WTC11 (cell line): ENCODE results near the gene ARVCF. TPM values are rescaled to one million over a fixed set of nuclear protein-coding genes. Genes with fewer than 3 reads are reported as not detected.

Source experiments
- ELF4 ChIP-seq: sonication (generic); formaldehyde crosslinking; IDR thresholded peaks from 2 replicates; pipeline ENCODE4 v1.8.1; 2022; ENCODE audit warnings: low read depth, mild to moderate bottlenecking, moderate library complexity, missing genetic modification reagents
- ESRRA ChIP-seq: sonication (generic); formaldehyde crosslinking; IDR thresholded peaks from 2 replicates; pipeline ENCODE4 v1.8.1; 2022; ENCODE audit warnings: mild to moderate bottlenecking, missing genetic modification reagents, borderline replicate concordance
- HMGA2 ChIP-seq: fragments of 250-450 bp; sonication (Bioruptor Pico); IDR thresholded peaks from 2 replicates; pipeline ENCODE4 v1.4.0; 2021; ENCODE audit warnings: mild to moderate bottlenecking, moderate library complexity
- RELA ChIP-seq: sonication (generic); formaldehyde crosslinking; IDR thresholded peaks from 2 replicates; pipeline ENCODE4 v1.8.1; 2022; ENCODE audit warnings: missing genetic modification reagents, mild to moderate bottlenecking, borderline replicate concordance
- ZBTB21 ChIP-seq: sonication (generic); formaldehyde crosslinking; IDR thresholded peaks from 2 replicates; pipeline ENCODE4 v1.8.1; 2023; ENCODE audit warnings: mild to moderate bottlenecking, missing genetic modification reagents, borderline replicate concordance
- ZNF512 ChIP-seq: sonication (generic); formaldehyde crosslinking; IDR thresholded peaks from 2 replicates; pipeline ENCODE4 v1.8.1; 2022; ENCODE audit warnings: missing genetic modification reagents, borderline replicate concordance
- total RNA-seq: library from RNA; stranded (reverse); gene quantifications from 3 replicates; pipeline ENCODE4 v1.2.3, GENCODE V29; 2021
- TF ChIP-seq, protein P1 (sequence below): sonication (generic); formaldehyde crosslinking; IDR thresholded peaks from 2 replicates; pipeline ENCODE4 v1.8.0; 2022; ENCODE audit warnings: mild to moderate bottlenecking, missing genetic modification reagents
- TF ChIP-seq, protein P2 (sequence below): fragments of 250-450 bp; sonication (Bioruptor Pico); IDR thresholded peaks from 2 replicates; pipeline ENCODE4 v1.9.0; 2021; ENCODE audit warnings: mild to moderate bottlenecking
- TF ChIP-seq, protein P3 (sequence below): fragments of 250-450 bp; sonication (Bioruptor Pico); IDR thresholded peaks from 2 replicates; pipeline ENCODE4 v1.9.0; 2021; ENCODE audit warnings: mild to moderate bottlenecking, borderline replicate concordance
- TF ChIP-seq, protein P4 (sequence below): sonication (generic); formaldehyde crosslinking; IDR thresholded peaks from 2 replicates; pipeline ENCODE4 v1.8.1; 2023; ENCODE audit warnings: mild to moderate bottlenecking, missing genetic modification reagents
- TF ChIP-seq, protein P5 (sequence below): sonication (generic); formaldehyde crosslinking; IDR thresholded peaks from 2 replicates; pipeline ENCODE4 v1.8.1; 2023; ENCODE audit warnings: mild to moderate bottlenecking, missing genetic modification reagents, moderate library complexity

ARVCF gene
- total RNA-seq, 1 experiment from 2014 or later, result 65.4 TPM

- TF ChIP-seq ZNF512 (CRISPR knock-in tag) (no peak), ESRRA (no peak), ELF4 (CRISPR knock-in tag) (no peak), RELA (CRISPR knock-in tag) (no peak), ZBTB21 (CRISPR knock-in tag) (no peak), HMGA2 (CRISPR knock-in tag) (no peak)
- TF ChIP-seq, protein P1, sequence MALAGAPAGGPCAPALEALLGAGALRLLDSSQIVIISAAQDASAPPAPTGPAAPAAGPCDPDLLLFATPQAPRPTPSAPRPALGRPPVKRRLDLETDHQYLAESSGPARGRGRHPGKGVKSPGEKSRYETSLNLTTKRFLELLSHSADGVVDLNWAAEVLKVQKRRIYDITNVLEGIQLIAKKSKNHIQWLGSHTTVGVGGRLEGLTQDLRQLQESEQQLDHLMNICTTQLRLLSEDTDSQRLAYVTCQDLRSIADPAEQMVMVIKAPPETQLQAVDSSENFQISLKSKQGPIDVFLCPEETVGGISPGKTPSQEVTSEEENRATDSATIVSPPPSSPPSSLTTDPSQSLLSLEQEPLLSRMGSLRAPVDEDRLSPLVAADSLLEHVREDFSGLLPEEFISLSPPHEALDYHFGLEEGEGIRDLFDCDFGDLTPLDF (CRISPR knock-in tag), result no peak
- TF ChIP-seq, protein P2, sequence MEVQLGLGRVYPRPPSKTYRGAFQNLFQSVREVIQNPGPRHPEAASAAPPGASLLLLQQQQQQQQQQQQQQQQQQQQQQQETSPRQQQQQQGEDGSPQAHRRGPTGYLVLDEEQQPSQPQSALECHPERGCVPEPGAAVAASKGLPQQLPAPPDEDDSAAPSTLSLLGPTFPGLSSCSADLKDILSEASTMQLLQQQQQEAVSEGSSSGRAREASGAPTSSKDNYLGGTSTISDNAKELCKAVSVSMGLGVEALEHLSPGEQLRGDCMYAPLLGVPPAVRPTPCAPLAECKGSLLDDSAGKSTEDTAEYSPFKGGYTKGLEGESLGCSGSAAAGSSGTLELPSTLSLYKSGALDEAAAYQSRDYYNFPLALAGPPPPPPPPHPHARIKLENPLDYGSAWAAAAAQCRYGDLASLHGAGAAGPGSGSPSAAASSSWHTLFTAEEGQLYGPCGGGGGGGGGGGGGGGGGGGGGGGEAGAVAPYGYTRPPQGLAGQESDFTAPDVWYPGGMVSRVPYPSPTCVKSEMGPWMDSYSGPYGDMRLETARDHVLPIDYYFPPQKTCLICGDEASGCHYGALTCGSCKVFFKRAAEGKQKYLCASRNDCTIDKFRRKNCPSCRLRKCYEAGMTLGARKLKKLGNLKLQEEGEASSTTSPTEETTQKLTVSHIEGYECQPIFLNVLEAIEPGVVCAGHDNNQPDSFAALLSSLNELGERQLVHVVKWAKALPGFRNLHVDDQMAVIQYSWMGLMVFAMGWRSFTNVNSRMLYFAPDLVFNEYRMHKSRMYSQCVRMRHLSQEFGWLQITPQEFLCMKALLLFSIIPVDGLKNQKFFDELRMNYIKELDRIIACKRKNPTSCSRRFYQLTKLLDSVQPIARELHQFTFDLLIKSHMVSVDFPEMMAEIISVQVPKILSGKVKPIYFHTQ, result no peak
- TF ChIP-seq, protein P3, sequence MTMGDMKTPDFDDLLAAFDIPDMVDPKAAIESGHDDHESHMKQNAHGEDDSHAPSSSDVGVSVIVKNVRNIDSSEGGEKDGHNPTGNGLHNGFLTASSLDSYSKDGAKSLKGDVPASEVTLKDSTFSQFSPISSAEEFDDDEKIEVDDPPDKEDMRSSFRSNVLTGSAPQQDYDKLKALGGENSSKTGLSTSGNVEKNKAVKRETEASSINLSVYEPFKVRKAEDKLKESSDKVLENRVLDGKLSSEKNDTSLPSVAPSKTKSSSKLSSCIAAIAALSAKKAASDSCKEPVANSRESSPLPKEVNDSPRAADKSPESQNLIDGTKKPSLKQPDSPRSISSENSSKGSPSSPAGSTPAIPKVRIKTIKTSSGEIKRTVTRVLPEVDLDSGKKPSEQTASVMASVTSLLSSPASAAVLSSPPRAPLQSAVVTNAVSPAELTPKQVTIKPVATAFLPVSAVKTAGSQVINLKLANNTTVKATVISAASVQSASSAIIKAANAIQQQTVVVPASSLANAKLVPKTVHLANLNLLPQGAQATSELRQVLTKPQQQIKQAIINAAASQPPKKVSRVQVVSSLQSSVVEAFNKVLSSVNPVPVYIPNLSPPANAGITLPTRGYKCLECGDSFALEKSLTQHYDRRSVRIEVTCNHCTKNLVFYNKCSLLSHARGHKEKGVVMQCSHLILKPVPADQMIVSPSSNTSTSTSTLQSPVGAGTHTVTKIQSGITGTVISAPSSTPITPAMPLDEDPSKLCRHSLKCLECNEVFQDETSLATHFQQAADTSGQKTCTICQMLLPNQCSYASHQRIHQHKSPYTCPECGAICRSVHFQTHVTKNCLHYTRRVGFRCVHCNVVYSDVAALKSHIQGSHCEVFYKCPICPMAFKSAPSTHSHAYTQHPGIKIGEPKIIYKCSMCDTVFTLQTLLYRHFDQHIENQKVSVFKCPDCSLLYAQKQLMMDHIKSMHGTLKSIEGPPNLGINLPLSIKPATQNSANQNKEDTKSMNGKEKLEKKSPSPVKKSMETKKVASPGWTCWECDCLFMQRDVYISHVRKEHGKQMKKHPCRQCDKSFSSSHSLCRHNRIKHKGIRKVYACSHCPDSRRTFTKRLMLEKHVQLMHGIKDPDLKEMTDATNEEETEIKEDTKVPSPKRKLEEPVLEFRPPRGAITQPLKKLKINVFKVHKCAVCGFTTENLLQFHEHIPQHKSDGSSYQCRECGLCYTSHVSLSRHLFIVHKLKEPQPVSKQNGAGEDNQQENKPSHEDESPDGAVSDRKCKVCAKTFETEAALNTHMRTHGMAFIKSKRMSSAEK (CRISPR knock-in tag), result no peak
- TF ChIP-seq, protein P4, sequence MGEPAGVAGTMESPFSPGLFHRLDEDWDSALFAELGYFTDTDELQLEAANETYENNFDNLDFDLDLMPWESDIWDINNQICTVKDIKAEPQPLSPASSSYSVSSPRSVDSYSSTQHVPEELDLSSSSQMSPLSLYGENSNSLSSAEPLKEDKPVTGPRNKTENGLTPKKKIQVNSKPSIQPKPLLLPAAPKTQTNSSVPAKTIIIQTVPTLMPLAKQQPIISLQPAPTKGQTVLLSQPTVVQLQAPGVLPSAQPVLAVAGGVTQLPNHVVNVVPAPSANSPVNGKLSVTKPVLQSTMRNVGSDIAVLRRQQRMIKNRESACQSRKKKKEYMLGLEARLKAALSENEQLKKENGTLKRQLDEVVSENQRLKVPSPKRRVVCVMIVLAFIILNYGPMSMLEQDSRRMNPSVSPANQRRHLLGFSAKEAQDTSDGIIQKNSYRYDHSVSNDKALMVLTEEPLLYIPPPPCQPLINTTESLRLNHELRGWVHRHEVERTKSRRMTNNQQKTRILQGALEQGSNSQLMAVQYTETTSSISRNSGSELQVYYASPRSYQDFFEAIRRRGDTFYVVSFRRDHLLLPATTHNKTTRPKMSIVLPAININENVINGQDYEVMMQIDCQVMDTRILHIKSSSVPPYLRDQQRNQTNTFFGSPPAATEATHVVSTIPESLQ (CRISPR knock-in tag), result no peak
- TF ChIP-seq, protein P5, sequence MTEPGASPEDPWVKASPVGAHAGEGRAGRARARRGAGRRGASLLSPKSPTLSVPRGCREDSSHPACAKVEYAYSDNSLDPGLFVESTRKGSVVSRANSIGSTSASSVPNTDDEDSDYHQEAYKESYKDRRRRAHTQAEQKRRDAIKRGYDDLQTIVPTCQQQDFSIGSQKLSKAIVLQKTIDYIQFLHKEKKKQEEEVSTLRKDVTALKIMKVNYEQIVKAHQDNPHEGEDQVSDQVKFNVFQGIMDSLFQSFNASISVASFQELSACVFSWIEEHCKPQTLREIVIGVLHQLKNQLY (CRISPR knock-in tag), result no peak
- TF ChIP-seq, all 79 proteins: peak for 0
Measured at GRCh38 chr22:20026204-20026908, 9.7 kb upstream of the ARVCF start (continued).
